T-helper 1 cell treated with Interleukin-12 subunit alpha and Interleukin-12 subunit beta and Interleukin-4 antibody, amounts not matched to agents 30 μg/mL and 1 μg/mL, for 36 hours (primary cell): Measurements from ENCODE around the gene IGF1R.

ENCODE experiments used
- H3K27ac Mint-ChIP-seq: one replicate; pipeline ENCODE4 v1.8.0; 2021; ENCODE audit warnings: mild to moderate bottlenecking, mixed read lengths
- H3K27me3 Mint-ChIP-seq: one replicate; pipeline ENCODE4 v1.8.0; 2021; ENCODE audit warnings: low read depth, mixed read lengths
- H3K36me3 Mint-ChIP-seq: one replicate; pipeline ENCODE4 v1.8.0; 2021; ENCODE audit warnings: low read depth, mixed read lengths
- H3K4me1 Mint-ChIP-seq: one replicate; pipeline ENCODE4 v1.8.0; 2021; ENCODE audit warnings: low read depth, mixed read lengths
- H3K4me3 Mint-ChIP-seq: one replicate; pipeline ENCODE4 v1.8.0; 2021; ENCODE audit warnings: mild to moderate bottlenecking, moderate library complexity, mixed read lengths
- H3K9me3 Mint-ChIP-seq: one replicate; pipeline ENCODE4 v1.8.0; 2021; ENCODE audit warnings: mixed read lengths

Gene IGF1R

GRCh38 chr15:98858610-98859023, 210.3 kb downstream of the IGF1R start:
- H3K9me3 Mint-ChIP-seq = no peaks in the 10 kb centered on the region
- peaks cover 2% of the 10 kb centered on the region for H3K36me3 Mint-ChIP-seq
- peaks cover 33% of the 10 kb centered on the region for H3K4me1 Mint-ChIP-seq
- H3K27ac Mint-ChIP-seq = peak overlapping the region; percentile 56
- no peaks in the 10 kb centered on the region for H3K27me3 Mint-ChIP-seq
- H3K4me3 Mint-ChIP-seq = peak overlapping the region; percentile 67

GRCh38 chr15:98859149-98859548, 210.8 kb downstream of the IGF1R start:
- H3K36me3 Mint-ChIP-seq = peaks cover 2% of the 10 kb centered on the region
- peak overlapping the region; percentile 56 for H3K27ac Mint-ChIP-seq
- peak overlapping the region; percentile 67 for H3K4me3 Mint-ChIP-seq
- H3K4me1 Mint-ChIP-seq = peaks cover 29% of the 10 kb centered on the region
- no peaks in the 10 kb centered on the region for H3K9me3 Mint-ChIP-seq
- H3K27me3 Mint-ChIP-seq = no peaks in the 10 kb centered on the region

- H3K36me3 Mint-ChIP-seq = peaks cover 2% of the 10 kb centered on the region
These were observed 212.1 kb downstream of the IGF1R start for GRCh38 chr15:98860281-98861041.

GRCh38 chr15:98861188-98861587, 212.8 kb downstream of the IGF1R start:
- Mint-ChIP-seq H3K9me3 (no peaks in the 10 kb centered on the region), H3K27ac (peak overlapping the region; percentile 71), H3K4me1 (peaks cover 31% of the 10 kb centered on the region), H3K4me3 (peak overlapping the region; percentile 47), H3K27me3 (no peaks in the 10 kb centered on the region), H3K36me3 (peaks cover 2% of the 10 kb centered on the region)

More at GRCh38 chr15:98860281-98861041, 212.1 kb downstream of the IGF1R start:
- no peaks in the 10 kb centered on the region for H3K27me3 Mint-ChIP-seq
- no peaks in the 10 kb centered on the region for H3K9me3 Mint-ChIP-seq
- H3K4me3 Mint-ChIP-seq = no peak overlapping the region
- H3K4me1 Mint-ChIP-seq = peaks cover 24% of the 10 kb centered on the region
- H3K27ac Mint-ChIP-seq = peak overlapping the region; percentile 42

GRCh38 chr15:98863983-98864382, 215.6 kb downstream of the IGF1R start:
- Mint-ChIP-seq H3K4me1 (peaks cover 31% of the 10 kb centered on the region), H3K36me3 (no peaks in the 10 kb centered on the region)

GRCh38 chr15:98865397-98866339, 217.3 kb downstream of the IGF1R start:
- Mint-ChIP-seq H3K9me3 (no peaks in the 10 kb centered on the region), H3K27me3 (no peaks in the 10 kb centered on the region), H3K4me1 (peaks cover 21% of the 10 kb centered on the region), H3K36me3 (no peaks in the 10 kb centered on the region), H3K27ac (peak overlapping the region; percentile 89), H3K4me3 (peak overlapping the region; percentile 82)

More at GRCh38 chr15:98863983-98864382, 215.6 kb downstream of the IGF1R start:
- no peak overlapping the region for H3K4me3 Mint-ChIP-seq
- no peaks in the 10 kb centered on the region for H3K9me3 Mint-ChIP-seq
- H3K27ac Mint-ChIP-seq = no peak overlapping the region
- no peaks in the 10 kb centered on the region for H3K27me3 Mint-ChIP-seq

- peak overlapping the region; percentile 89 for H3K27ac Mint-ChIP-seq
- H3K27me3 Mint-ChIP-seq = no peaks in the 10 kb centered on the region
- H3K4me3 Mint-ChIP-seq = peak overlapping the region; percentile 82
- H3K36me3 Mint-ChIP-seq = peaks cover 2% of the 10 kb centered on the region
- H3K9me3 Mint-ChIP-seq = no peaks in the 10 kb centered on the region
- H3K4me1 Mint-ChIP-seq = peaks cover 14% of the 10 kb centered on the region
These were observed 218.2 kb downstream of the IGF1R start for GRCh38 chr15:98866511-98866910.

DNA sequence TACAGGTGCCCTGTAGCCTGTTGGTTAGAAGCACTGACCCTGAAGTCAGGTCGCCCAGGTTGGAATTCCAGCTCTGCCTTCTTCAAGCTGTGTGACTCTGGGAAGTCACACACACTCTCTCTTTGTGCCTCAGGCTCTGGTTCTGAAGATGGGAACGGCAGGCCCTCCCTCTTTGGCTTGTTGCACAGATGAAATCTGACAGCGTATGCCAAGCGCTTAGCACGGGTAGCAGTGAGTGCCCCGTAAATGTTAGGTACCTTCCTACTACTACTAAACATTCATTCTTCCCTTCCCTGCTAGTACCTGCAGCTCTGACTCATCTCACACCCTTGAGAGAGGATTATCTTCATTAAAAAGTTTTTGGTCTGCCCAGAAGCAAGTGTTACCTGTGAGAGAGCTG, 220.2 kb downstream of the IGF1R start:
- Mint-ChIP-seq H3K4me1 (peaks cover 19% of the 10 kb centered on the region), H3K36me3 (peaks cover 2% of the 10 kb centered on the region), H3K27ac (no peak overlapping the region), H3K27me3 (no peaks in the 10 kb centered on the region), H3K9me3 (no peaks in the 10 kb centered on the region), H3K4me3 (no peak overlapping the region)

DNA sequence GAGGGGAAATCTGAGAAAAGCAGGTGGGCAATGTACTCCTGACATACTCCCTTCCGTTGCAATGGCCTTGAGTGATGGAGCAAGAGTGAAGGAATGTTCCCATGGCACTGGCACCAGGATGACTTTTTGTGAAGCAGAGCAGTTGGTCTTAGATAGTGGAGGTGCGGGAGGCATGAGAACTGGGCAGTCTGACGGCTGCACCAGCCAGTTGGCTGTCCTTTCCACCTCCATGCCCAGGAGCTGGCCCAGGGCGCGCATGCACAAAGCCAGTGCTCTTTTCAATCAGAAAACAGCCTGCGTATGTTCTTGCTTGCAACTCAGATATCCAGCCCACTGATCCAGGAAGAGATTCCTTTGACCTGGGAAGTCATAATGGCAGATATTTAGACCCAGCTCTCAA, 222.4 kb downstream of the IGF1R start:
- no peaks in the 10 kb centered on the region for H3K9me3 Mint-ChIP-seq
- no peak overlapping the region for H3K4me3 Mint-ChIP-seq
- no peak overlapping the region for H3K27ac Mint-ChIP-seq
- H3K4me1 Mint-ChIP-seq = peaks cover 25% of the 10 kb centered on the region
- peaks cover 2% of the 10 kb centered on the region for H3K36me3 Mint-ChIP-seq
- H3K27me3 Mint-ChIP-seq = no peaks in the 10 kb centered on the region

DNA sequence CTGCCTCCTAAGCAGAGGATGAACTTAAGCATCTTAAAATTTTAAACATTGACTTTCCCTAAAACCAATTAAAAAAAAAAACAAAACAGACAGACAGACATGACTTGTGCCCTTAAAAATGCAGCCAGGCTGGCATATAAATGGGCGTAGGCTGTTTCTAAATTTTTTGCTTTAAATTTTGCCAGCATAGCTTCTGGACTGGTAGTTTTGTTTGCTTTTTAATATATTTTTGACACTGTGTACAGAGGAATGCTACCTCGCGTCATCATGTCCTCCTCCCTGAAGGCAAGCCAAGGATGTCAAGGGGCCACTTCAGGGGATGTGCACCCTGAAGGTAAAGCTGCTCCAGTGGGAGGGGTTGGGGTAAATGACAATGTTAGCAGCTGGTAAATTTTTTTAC, 224.4 kb downstream of the IGF1R start:
- Mint-ChIP-seq H3K4me1 (peaks cover 15% of the 10 kb centered on the region), H3K36me3 (peaks cover 2% of the 10 kb centered on the region), H3K4me3 (no peak overlapping the region), H3K27ac (no peak overlapping the region), H3K27me3 (no peaks in the 10 kb centered on the region), H3K9me3 (no peaks in the 10 kb centered on the region)

GRCh38 chr15:98873441-98874218, 225.3 kb downstream of the IGF1R start:
- no peaks in the 10 kb centered on the region for H3K27me3 Mint-ChIP-seq
- no peak overlapping the region for H3K4me3 Mint-ChIP-seq
- H3K4me1 Mint-ChIP-seq = peaks cover 15% of the 10 kb centered on the region
- H3K36me3 Mint-ChIP-seq = peaks cover 2% of the 10 kb centered on the region
- no peaks in the 10 kb centered on the region for H3K9me3 Mint-ChIP-seq
- H3K27ac Mint-ChIP-seq = no peak overlapping the region

DNA sequence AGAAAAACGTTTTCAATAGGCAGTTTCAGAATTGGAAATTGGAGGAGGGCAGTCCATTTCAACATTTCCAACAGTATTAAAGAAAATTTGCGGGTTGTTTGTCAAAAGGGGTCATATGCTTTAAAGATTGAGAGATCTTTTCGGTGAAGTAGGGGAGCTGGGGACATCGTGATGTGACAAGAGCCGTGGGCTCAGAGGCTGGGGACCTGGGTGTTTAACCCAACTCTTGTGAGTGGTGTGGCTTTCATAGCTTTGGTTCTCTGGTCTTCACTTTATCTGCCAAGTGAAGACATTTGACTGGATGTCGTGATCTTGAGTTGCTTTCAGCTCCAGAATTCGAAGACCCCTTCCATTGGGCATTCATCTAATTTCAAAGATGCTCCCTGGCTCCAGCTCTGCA, 226.0 kb downstream of the IGF1R start:
- Mint-ChIP-seq H3K4me1 (peaks cover 15% of the 10 kb centered on the region), H3K9me3 (no peaks in the 10 kb centered on the region), H3K4me3 (no peak overlapping the region)

DNA sequence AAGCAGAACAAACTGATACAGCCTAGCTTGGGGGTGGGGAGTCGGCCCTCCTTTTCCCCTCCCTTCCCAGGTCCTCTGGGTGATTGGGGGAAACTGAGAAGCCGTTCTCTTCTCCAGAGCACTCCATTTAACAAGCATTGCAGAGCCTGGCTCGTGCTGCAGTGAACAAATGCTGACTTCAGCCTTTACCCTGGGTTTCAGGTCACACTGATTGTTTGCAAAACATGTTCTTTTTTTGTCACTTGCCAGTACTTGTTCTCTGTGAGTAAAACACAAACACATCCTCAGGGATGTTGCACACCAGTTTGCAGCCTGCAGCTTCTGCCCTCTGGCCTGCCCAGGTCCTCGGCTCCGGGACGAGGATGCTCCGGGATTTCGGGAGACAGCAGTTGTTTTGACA, 226.4 kb downstream of the IGF1R start:
- Mint-ChIP-seq H3K27me3 (no peaks in the 10 kb centered on the region), H3K4me1 (peaks cover 15% of the 10 kb centered on the region), H3K4me3 (no peak overlapping the region), H3K9me3 (no peaks in the 10 kb centered on the region), H3K27ac (no peak overlapping the region), H3K36me3 (peaks cover 2% of the 10 kb centered on the region)

More for the DNA sequence above, 226.0 kb downstream of the IGF1R start:
- Mint-ChIP-seq H3K27ac (no peak overlapping the region), H3K27me3 (no peaks in the 10 kb centered on the region), H3K36me3 (peaks cover 2% of the 10 kb centered on the region)

DNA sequence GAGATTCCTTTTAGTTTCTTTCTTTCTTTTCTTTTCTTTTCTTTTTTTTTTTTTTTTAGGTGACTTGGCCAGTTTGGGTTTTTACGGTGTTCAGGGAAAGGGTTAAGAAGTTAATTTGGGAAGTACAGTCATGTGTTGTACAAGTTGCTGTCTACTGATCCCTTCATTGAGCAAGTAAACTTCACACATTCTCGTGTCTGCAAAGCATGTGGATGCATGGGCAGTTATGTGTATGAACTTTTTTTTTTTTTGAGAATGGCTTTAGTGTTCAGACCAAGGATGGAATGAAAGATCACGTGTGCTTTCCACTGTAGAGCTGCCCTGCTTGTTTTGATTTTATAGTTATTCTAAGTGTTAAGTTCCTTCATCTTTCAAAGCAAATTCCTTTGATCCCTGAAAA, 227.0 kb downstream of the IGF1R start:
- no peak overlapping the region for H3K4me3 Mint-ChIP-seq
- H3K27ac Mint-ChIP-seq = no peak overlapping the region
- H3K36me3 Mint-ChIP-seq = peaks cover 2% of the 10 kb centered on the region
- H3K9me3 Mint-ChIP-seq = no peaks in the 10 kb centered on the region
- H3K27me3 Mint-ChIP-seq = no peaks in the 10 kb centered on the region
- peaks cover 15% of the 10 kb centered on the region for H3K4me1 Mint-ChIP-seq
